KMS-11 (cell line): ENCODE results near the gene ZFY.

Experiments
- H2AFZ ChIP-seq: fragments of 200-600 bp; sonication (generic); 2 replicates; pipeline ENCODE4 v1.6.1; 2016; ENCODE audit warnings: antibody characterized with exemption, mixed run types, low read depth
- H3K27ac ChIP-seq: fragments of 200-600 bp; sonication (generic); 2 replicates; pipeline ENCODE4 v1.6.1; 2016; ENCODE audit warnings: mild to moderate bottlenecking, mixed run types
- H3K27me3 ChIP-seq: fragments of 200-600 bp; sonication (generic); 2 replicates; pipeline ENCODE4 v1.6.1; 2017; ENCODE audit warnings: mild to moderate bottlenecking, low read depth, mixed run types, moderate library complexity; ENCODE audit not compliant: insufficient read depth
- H3K36me3 ChIP-seq: fragments of 200-600 bp; sonication (generic); 2 replicates; pipeline ENCODE4 v1.6.1; 2017; ENCODE audit warnings: mild to moderate bottlenecking, mixed run types; ENCODE audit not compliant: insufficient read depth
- H3K4me1 ChIP-seq: fragments of 200-600 bp; sonication (generic); 2 replicates; pipeline ENCODE4 v1.6.1; 2016; ENCODE audit warnings: mild to moderate bottlenecking, low read depth, mixed run types; ENCODE audit not compliant: poor library complexity, severe bottlenecking
- H3K4me2 ChIP-seq: fragments of 200-600 bp; sonication (generic); 2 replicates; pipeline ENCODE4 v1.7.0; 2016; ENCODE audit warnings: mild to moderate bottlenecking, mixed run types
- H3K4me3 ChIP-seq: fragments of 200-600 bp; sonication (generic); IDR thresholded peaks from 2 replicates; pipeline ENCODE4 v1.6.1; 2017; ENCODE audit warnings: low read depth, low read length, mixed read lengths; ENCODE audit not compliant: insufficient read depth
- H3K79me2 ChIP-seq: fragments of 200-600 bp; sonication (generic); 2 replicates; pipeline ENCODE4 v1.6.1; 2016; ENCODE audit warnings: low read depth, mixed run types; ENCODE audit not compliant: insufficient read depth
- H3K9ac ChIP-seq: fragments of 200-600 bp; sonication (generic); 2 replicates; pipeline ENCODE4 v1.6.1; 2016; ENCODE audit warnings: mild to moderate bottlenecking, mixed run types
- H4K20me1 ChIP-seq: fragments of 200-600 bp; sonication (generic); 2 replicates; pipeline ENCODE4 v1.6.1; 2016; ENCODE audit warnings: mild to moderate bottlenecking, mixed run types; ENCODE audit not compliant: insufficient read depth
- CTCF ChIP-seq: fragments of 200-600 bp; sonication (generic); conservative IDR thresholded peaks from 2 replicates; pipeline ENCODE4 v1.6.1; 2017; ENCODE audit warnings: low read depth, mild to moderate bottlenecking, antibody characterized with exemption, low read length, moderate library complexity, mixed read lengths

The ZFY gene

GRCh38 chrY:2969561-2969960 lies 34.4 kb downstream of the ZFY start:
- Histone ChIP-seq H4K20me1 (no peaks in the 10 kb centered on the region), H3K4me2 (no peak overlapping the region), H3K36me3 (no peaks in the 10 kb centered on the region), H3K4me3 (no peak overlapping the region), H3K4me1 (no peaks in the 10 kb centered on the region), H3K79me2 (no peaks in the 10 kb centered on the region), H3K27ac (no peak overlapping the region), H3K9ac (no peak overlapping the region), H3K27me3 (no peaks in the 10 kb centered on the region), H2AFZ (no peak overlapping the region)
- TF ChIP-seq CTCF, result no peak

DNA sequence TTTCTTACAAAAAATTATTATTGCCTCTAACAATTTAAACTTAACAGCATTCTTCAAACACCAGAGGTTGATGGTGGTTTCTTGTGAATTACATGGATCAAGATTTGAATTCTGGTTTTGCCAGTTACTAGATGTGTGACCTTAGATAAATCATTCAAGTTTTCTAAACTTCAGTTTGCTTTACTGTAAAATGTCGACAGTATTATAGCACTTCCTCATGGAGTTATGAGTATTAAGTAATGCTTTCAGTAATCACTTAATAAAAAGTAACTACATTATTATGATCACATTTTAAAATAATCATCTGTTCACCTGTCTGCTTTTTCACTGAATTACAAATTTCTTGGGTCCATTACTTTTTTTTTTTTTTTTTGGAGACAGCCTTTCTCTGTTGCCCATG lies 37.5 kb downstream of the ZFY start:
- TF ChIP-seq CTCF, result no peak
- H4K20me1 ChIP-seq, result no peaks in the 10 kb centered on the region
- no peaks in the 10 kb centered on the region for H3K4me1 ChIP-seq
- no peak overlapping the region for H3K4me3 ChIP-seq
- H3K36me3 ChIP-seq, result no peaks in the 10 kb centered on the region
- H2AFZ ChIP-seq, result no peak overlapping the region
- no peaks in the 10 kb centered on the region for H3K27me3 ChIP-seq
- no peak overlapping the region for H3K9ac ChIP-seq
- H3K79me2 ChIP-seq, result no peaks in the 10 kb centered on the region
- H3K27ac ChIP-seq, result no peak overlapping the region
- no peak overlapping the region for H3K4me2 ChIP-seq

- Histone ChIP-seq H3K36me3 (no peaks in the 10 kb centered on the region), H3K9ac (no peak overlapping the region), H2AFZ (no peak overlapping the region), H3K79me2 (no peaks in the 10 kb centered on the region), H3K4me2 (no peak overlapping the region), H3K4me3 (no peak overlapping the region), H4K20me1 (no peaks in the 10 kb centered on the region), H3K27ac (no peak overlapping the region), H3K4me1 (no peaks in the 10 kb centered on the region), H3K27me3 (no peaks in the 10 kb centered on the region)
- TF ChIP-seq CTCF, result no peak
Measured at GRCh38 chrY:2973110-2973751, 38.0 kb downstream of the ZFY start.

DNA sequence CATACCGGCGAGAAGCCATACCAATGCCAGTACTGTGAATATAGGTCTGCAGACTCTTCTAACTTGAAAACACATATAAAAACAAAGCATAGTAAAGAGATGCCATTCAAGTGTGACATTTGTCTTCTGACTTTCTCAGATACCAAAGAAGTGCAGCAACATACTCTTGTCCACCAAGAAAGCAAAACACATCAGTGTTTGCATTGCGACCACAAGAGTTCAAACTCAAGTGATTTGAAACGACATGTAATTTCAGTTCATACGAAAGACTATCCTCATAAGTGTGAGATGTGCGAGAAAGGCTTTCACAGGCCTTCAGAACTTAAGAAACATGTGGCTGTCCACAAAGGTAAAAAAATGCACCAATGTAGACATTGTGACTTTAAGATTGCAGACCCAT lies 44.1 kb downstream of the ZFY start:
- TF ChIP-seq CTCF, result no peak
- H3K27me3 ChIP-seq, result no peaks in the 10 kb centered on the region
- H3K27ac ChIP-seq, result no peak overlapping the region
- H3K4me1 ChIP-seq, result no peaks in the 10 kb centered on the region
- no peak overlapping the region for H3K4me3 ChIP-seq
- no peaks in the 10 kb centered on the region for H3K36me3 ChIP-seq
- H4K20me1 ChIP-seq, result no peaks in the 10 kb centered on the region
- no peak overlapping the region for H2AFZ ChIP-seq
- no peak overlapping the region for H3K4me2 ChIP-seq
- no peak overlapping the region for H3K9ac ChIP-seq
- no peaks in the 10 kb centered on the region for H3K79me2 ChIP-seq
